ENCODE results near the gene DNAH1.

The DNAH1 gene

DNA sequence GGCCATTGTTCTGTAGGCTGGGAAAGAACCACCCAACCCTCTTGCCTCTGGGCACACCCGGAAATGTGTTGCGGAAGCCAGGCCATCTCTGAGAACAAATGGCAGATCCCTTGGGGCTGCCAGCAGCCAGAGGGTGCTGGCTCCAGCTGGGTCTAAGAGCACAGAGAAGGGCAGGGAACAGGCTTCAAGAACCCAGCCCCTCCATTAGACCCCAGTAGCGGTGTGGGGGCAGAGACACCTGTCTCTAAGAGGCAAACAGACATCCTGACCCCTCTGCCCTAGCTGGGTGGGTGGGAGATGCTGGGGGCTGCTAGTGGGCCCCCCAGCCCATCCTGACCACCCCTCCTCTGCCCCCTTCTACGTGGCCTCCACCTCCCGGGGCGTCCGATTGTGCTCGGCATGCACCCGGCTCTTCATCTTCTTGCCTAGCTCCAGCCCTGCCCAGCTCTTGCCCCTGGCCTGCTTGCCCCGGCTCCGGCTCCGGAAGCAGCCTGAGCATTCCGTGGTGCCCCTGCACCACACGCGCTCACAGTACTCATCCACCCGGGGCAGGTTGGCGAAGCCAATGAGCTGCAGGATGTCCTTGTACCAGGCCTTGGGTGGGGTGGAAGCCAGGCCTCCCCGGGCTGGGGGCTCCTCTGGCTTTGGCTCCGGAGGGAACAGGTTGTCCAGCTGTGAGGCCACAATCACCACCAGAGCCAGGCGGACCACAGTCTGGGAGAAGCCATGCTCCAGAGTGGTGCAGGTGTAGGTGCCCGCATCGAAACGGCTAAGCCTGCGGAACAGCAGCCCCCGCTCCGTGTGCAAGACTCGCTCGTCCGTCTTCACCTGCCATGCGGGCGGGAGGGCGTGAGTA is 119.4 kb downstream of the DNAH1 start:
- DNase-seq: no peak

DNA sequence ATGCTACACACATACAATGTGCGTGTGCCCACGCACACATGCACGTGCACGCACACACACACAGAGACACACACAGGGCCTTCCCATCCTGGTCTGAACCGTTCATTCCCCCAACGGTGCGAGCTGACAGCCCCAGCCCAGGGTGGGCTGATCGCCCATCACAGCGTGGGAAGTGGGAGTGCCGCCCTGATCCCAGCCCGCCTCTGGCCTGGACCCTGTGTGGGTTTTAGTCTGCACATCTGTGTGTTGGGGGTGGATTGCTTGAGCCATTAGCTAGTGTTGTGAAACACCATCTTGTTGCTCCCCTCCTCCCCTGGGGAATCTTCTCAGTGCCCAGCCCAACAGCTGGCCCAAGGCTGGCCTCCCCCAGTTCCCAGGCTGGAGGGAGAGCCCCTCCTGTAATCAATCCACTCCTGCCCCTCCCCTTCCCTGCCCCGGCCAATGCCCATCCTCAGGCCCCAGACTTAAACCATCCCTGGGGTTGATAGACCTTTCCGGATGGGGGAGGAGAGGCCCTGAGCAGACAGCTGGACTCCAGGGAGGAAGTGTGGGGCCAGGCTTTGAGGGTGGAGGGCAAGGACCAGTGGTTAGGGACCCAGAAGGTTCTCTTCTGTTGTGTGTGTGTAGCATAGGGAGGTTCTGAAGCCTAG is 120.5 kb downstream of the DNAH1 start:
- DNase-seq: no peak

DNA sequence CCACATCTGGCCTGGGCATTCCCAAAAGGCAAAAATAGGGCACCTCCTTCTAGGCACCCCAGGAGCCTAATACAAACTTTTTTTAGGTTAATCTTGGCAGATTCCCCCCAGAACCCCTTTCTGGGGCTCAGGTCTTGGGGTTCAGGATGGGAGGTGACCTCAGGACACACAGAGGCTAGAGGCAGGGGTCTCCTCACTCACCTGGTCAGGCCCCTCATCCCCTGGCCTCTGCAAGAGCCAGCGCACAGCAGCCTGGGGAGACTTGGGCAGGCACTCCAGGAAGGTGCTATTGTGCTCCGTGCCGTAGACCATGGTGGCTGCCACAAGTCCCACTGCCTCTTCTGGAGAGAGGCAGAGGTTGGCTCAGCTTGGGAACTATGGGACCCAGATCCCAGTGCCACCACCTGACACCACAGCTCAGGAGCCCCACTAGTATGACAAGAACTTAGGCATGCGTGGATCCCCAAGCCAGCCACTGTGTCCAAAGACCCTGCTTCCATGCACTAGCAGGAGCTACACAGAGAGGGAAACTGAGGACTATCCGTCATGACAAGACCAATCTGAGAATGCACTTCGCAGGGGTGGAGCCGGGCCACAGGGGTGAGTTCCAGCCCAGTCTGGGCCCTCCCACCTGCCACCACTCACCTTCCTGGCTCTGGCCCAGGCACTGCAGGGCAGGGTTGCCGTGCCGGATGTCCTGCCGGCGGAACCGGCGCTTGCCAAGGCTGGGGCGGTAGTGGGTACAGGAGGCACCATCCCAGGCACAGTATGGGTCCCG is 121.4 kb downstream of the DNAH1 start:
- DNase-seq: peak in 1 of 14 donors; percentile 86

DNA sequence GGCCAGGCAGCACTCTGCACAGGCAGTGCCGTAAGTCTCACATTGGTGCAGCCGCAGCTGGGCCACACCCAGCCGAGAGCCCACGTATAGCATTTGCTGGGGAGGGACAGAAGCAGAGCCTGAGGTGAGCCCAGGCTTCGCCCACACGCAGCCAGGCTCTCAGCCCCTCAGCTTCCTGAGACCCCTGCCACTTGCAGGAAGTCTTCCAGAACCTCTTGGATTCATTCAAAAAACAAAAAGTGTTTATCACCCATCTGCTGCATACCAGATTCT is 121.9 kb downstream of the DNAH1 start:
- no peak for DNase-seq

DNA sequence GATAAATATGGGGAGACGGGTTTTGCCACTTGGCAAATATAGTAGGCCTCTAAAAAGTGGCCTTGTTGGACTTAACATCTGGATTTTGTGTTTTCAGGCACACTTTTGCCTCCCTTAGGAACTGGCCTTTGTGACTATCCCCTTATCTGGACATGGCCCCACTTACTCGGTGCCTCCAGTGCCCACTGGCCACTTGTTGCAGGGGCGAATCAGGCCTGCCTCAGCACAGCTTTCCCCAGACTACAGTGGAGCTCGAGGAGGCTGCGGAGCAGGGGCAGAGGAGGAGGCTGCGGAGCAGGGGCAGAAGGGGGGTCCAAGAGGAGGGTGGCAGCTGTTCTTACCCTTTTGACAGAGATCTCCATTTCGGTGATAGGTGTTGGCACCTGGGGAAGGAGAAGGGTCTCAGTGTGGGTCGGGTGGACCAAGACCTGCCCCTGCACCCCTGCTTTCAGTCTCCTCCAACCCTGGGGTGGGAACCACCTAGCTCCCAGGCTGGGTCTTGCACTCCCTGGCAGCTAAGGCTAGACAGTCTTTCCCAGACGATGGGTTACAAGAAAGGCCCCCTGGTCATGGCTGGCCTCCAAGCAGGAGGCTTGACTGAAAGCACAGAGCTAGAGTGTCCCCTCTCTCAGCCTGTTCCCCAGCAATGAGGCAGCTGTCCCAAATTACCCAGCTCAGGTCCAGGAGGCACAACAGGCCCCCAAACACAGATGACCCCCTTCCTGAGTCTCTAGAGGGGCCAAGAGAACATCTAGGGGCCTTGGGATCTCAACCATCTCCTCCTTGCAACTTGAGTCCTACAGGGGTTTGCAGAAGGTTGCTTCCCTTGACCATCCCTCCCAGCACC is 122.7 kb downstream of the DNAH1 start:
- DNase-seq: no peak

DNA sequence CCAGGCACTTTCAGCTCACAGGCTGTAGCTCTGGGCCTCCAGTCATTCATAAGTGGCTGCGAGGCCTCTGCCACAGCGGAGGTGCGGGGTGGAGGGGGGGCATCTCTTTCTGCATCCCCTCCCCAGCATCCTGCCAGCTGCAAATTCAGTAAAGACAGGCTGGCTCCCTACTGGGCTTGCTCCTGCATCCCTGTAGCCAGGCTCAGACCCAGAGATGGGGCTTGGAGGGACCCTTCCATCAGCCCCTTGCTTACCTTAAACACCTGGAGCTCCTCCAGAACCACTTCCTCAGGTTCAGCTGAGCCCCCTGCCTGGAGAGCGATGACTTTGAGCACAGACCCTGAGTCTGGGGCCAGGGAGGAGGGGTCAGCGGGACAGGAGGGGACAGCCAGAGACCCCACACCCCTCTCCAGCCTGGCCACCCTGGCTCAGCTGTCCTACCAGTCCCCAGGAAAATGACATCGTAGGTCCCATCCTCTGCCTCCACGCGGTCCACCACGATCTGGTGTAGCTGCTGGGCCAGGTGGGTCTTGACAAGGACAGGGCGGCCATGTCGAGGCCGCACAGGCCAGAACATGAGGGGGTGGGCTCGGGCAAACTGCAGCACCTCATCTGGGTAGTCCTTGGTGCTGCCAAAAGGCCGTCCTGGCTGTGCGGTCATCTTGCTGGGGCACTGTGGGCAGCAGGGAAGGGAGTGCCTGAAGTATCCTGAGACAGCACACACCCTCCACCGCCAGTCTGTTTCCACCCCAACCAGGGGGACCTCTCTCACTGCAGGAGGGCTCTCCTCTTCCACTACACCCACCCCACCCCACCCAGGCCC is 123.5 kb downstream of the DNAH1 start:
- no peak for DNase-seq

DNA sequence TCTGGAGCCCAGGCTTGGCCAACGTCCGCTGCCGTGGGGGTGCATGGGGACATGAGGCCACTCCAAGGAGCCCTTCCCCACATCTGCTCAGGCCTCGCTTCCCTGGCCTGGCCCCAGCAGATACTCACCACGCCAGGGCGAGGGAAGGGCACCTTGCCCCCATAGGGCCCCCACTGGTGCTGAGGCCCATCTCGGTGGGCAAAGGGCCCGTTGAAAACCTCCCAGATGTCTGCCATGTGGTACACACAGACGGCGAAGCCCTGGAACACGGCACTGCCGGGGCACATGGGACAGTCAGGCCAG is 124.1 kb downstream of the DNAH1 start:
- no peak for DNase-seq

DNA sequence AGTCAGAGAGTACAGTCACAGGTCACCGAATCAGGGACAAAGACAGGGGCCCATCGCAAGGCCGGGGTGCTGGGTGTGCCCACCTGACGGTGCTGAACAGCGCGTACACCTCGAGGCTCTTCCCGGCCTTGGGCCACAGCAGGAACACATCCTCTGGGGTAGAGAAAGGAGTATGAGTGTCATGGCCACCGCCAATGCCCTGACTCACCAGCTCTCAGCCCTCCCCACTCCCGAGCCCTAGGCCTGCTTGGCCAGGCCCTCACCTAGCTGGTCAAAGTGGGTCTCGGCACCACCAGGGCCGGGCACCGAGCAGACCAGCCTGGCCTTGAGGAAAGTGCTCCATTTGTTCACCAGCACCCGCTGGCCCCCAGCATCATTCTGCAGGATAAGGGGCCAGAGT is 124.6 kb downstream of the DNAH1 start:
- DNase-seq: no peak

DNA sequence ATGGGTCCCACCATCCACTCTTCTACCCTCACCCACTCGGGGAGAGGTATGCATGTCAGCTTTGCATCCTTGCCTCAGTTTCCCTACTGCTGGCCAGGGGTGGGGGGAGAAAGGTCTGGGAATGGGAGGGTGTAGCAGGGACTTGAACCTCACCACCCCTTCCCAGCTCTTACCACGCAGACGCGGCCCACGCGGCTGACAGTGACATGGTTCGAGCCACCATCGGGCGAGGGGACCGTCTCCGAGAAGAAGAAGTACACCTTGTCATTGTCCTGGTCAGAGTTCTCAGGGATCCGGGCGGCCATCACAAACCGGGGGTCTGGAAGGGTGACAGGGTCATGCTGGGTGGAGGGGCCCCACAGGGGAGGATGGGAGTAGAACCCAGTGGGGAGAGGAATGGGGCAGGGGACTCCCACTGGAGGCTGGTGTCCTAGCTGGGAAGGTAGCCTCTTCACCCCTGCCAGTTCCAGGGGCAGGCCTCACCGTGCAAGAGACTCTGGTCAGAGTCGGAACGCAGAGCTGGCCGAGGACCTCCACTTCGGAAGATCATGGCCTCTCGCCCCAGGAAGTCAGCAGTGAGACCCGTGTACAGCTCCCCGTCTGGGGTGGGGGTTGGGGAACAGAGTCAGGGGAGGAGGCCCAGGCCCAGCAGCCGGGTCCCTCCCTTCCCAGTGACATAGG is 125.1 kb downstream of the DNAH1 start:
- DNase-seq: no peak

DNA sequence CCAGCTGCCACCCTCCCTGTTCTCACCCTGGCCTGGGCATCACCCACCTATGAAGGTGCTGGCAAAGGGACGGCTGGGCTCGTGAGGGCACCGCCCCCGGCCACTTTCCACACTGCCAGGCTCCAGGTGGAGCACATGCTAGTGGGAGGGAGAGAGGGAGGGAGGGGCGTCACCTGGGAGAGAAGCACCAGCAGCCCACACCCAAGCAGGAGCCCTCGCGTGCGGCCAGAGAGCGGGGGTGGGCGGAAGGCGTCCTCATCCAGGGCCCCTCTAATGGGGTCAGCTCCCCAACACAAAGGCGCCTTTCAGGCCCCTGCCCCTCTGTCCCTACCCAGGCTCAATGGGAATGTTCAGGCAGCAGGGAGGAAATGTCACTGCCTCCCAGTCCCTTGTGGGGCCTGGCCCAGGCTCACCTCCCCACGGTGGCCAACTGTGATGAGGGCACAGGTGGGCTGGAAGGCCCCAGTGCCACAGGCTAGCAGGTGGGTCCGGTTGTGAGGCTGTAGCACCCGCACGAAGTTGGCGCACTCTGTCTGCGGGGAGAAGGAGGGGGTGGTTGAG is 125.7 kb downstream of the DNAH1 start:
- DNase-seq: no peak

DNA sequence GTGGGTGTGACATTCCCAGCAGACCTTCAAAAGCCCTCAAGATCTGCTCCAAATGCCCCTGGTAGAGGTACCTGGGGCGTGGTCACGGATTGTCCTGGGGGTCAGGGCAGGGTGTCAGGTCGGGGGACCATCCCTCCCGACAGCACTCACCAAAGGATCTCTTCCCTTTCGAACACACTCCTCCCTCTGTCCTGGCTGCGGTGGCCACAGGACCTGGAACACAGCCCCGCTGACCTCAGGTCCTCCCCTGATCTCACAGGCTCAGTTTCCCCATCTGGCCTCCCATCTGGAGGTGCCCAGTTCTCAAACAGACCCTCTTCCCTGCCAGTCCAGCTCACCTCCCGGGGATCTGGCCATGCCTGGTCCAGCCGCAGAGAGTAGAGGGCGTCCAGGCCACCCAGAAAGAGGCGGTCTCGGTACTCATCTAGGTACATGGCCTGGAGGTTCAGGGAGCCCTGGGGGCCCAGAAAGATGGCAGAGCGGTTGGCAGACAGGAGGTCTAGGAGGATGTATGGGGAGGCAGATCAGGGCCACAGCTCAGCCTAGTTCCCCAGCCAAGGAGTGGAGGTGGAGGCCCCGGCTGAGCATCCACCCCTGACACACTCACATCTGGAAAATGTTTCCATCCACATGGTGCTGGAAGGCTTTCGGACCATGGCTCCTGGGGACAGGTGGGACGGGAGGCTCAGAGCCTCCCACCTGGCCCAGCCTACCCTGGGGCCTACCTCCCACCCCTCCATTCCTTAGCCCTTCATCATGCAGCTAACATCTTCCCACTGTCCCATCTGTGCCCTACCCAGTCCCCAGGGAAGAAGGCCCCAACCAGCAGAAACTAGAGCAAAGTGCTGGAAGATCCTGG is 126.5 kb downstream of the DNAH1 start:
- no peak for DNase-seq

DNA sequence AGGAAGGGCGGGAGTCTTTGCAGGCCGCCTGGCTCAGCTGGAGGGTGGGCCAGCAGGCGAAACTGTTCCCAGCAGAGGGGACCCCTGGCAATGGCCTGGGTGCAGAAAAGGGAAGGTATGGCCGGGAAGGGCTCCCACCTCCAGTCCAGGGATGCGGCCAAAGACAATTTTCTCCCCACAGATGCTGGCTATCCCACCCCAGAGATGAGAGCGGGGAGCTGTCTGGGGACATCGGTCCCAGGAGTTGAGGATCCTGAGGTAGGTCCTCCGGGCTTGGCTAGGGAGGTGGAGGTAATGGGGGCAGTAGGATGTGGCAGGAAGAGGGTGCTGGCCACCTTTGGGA is 127.1 kb downstream of the DNAH1 start:
- DNase-seq: no peak

DNA sequence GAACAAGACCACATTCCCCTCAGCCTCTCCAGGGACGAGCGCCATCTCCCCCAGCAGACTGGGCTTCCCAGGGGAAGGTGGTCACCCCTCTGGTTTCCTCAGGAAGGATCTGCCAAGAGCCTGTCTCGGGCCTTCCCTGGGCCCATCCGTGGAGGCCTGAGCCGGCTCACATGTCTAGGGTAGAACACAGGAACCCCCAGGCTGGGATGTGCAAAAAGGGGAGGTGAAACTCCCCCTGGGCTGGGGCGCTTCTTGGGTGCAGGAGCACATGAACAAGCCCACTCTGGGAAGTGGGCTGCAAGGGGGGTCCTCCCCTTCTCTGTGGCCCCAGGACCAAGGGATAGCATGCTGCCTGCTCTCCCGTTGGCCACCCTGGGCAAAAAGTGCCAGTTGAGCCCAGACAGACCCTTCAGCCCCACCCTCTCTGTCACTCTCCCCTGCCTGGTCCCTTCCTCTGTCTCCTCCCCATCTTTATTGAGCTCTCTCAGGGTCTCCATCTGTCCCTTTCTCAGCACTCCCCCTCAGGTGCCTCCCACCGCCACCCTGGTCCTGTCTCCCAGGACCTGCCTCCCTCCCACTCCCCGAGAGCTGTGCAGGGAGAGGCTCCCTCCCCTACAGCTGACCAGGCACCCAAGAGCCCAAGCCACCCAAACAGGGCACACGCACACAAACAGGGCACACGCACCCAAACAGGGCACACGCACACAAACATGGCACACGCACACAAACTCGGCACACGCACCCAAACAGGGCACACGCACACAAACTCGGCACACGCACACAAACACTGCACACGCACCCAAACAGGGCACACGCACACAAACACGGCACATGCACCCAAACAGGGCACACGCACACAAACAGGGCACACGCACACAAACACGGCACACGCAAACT is 127.9 kb downstream of the DNAH1 start:
- no peak for DNase-seq

DNA sequence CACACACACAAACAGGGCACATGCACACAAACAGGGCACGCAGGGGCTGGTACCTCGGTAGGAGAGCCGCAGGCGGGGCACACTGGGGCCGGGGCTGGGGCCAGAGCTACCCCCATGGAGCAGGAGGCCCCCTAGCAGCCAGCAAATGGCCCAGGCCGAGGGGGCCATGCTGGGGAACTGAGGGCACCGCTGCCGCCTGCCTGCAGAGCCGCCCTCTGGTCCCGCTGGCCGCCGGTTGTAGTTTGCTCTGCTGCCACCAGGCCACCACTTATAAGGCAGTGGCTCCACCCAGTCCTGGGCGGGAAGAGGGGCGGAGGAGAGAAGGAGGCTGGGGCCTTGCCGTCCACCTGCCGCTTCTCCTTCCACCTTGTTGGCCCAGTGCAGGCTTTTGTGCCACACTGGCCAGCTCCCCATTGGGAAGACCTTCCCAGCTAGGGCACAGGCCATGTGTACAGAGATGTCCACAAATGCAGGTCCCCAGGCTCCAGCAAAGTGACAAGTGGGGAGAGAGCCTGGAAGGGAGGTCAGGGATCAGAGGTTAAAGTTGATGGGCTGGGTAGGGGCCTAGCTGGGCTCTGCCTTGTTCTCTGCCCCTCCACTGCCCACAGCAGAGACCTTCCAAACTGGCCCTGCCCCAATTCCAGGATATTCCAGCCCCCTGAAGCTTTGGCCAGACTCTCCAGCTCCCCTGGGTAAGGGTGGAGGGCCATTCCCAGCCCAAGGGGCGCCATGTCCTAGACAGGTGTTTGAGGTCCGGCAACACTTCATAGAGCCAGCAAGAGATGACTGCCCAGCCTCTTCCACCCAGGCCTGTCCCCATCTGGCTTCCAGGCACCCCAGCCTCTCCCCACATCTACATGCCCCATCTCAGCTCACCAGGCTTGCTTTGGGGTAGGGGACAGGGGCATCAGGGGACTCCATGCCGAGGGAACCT is 129.0 kb downstream of the DNAH1 start, which contains the start of gene SEMA3G:
Gene SEMA3G, minus strand, starts transcription at position 244 of the 934 bp plus-strand sequence. Its CDS starts 76 bp downstream, at position 168.
- DNase-seq: peak in 2 of 14 donors; percentile 17 to 89

DNA sequence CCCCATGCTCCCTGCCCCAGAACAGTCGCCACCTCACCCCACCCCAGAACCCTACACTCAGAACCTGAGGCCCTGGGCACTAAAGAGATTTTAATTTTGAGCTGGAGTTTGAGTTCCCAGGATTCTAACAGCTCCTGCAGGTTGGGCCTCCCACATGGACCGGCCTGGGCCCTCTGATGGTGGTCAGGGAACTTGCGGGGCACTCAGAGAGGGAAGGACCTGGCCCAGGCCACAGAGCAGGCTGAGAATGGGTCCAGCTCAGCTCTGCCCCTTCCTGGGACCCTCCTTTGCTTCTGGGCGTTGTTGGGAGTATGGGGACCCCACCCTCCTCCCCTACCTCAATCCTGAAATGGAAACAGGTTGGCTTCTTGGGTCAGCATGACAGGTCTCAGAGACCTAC is 129.9 kb downstream of the DNAH1 start:
- no peak for DNase-seq

DNA sequence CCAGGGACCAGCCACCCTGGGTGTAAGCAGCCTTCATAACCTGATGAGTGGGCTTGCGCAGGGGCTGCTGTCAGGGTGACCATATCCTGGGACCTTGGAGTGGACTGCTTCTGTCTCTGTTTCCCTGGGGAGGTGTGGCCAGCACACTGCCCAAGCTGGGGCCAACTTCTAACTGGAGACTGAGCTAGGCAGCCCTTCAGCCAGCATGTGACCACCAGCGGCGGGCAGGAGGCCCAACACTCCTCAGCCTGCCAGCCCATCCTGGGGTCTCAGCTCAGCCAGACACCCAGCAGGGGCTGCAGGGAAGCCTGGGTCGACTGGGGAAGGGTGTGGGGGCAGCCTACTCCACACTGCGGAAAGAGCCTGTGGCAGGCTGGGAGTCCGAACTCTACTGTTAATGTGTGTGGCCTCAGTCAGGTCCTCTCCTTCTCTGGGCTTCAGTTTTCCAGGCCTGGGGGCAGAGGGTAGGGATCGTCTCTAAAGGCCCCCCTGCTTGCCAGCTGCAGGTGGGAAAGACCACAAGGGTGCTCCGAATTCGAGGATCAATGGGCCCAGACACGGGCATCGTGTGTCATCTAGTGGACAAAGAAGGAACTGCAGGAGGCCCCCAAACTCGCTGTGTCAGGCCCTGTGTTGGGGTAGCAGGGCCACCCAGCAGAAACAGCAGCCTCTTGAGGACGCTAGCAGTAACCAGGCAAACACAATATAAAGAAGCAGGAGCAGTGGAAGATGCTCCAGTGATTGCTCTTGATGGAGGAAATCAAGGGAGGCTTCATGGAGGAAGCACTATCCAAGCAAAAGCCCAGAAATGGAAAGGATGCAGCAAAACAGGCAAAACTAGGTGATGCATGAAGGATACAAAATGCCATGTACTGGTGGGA is 130.8 kb downstream of the DNAH1 start:
- DNase-seq: peak in 9 of 14 donors; percentile 10 to 52 (median 29)
